OCI-LY7 (cell line): Measurements from ENCODE around the gene LPIN1.

Experiments used
- CTCF ChIP-seq: fragments of 200-600 bp; sonication (generic); conservative IDR thresholded peaks from 2 replicates; pipeline ENCODE4 v1.5.1; 2014; ENCODE audit warnings: mild to moderate bottlenecking, antibody characterized with exemption, low read length, moderate library complexity, mixed read lengths
- EZH2phosphoT487 ChIP-seq: fragments of 200-600 bp; sonication (generic); IDR thresholded peaks from 2 replicates; pipeline ENCODE4 v1.6.1; 2018; ENCODE audit warnings: low read depth, borderline replicate concordance, mild to moderate bottlenecking, mixed run types, antibody characterized with exemption, low read length, moderate library complexity, mixed read lengths

- TF ChIP-seq CTCF (no peak), EZH2phosphoT487 (no peak)
Measured at GRCh38 chr2:11872948-11873269, 126.5 kb downstream of the LPIN1 start.
